NCI-H187 (cell line): ENCODE results near the gene ASCC3.
"Not testable (repeated sequence)": the region's sequence is repeated elsewhere in the genome, so short reads cannot be mapped to it uniquely, and the experiment has no call there.

Experiments
- DNase-seq, 2 experiments: peaks; one replicate each; lab custom pipeline; 2025; lab: John Stamatoyannopoulos, UW

The ASCC3 gene

GRCh38 chr6:100880853-100881706, at the start of gene ASCC3:
Gene ASCC3, minus strand, starts transcription at chr6:100881329. Its CDS starts 13,332 bp downstream, at chr6:100867997.
- DNase-seq, result peak; percentile 74 to 88

DNA sequence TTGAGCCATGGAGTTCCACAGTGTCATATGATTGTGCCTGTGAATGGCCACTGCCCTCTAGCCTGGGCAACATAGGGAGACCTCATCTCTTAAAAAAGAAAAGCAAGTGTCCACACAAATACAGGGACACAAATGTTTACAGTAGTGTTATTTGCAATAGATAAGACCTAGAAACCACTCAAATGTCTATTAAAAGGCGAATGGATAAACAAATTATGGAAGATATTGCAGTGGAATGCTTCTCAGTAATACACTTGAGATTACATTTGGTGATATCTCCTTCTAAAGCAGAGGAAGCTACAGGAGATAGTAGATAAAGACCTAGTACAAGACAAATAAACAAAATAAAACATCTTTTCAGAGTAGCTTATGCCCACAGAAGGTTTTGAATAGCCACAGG, 44.6 kb upstream of the ASCC3 start:
- DNase-seq, result no peak

DNA sequence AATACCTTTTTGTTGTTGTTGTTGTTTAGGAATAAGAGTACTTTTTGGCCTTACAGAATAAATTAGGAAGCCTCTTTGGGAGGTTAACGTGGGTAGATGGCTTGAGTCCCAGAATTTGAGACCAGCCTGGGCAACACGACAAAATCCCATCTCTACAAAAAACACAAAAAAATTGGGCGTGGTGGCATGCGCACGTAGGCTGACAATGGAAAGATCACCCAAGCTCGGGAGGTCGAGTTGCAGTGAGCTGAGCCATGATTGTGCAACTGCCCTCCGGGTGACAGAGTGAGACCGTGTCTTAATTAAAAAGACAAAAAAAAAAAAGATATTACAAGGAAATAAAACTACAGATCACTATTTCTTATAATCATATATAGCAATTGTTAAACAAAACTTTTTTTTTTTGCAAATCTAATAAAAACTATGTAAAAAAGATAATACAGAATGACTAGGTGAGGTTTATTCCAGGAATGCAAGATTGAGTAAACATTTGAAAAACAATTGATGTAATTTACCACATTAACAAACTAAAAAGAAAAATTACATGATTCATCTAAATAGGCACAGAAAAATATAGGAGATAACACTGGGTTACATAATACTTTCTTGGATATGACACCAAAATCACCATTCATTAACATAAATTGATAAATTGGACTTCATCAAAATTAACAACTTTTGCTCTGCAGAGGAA, 43.6 kb upstream of the ASCC3 start:
- DNase-seq, result no peak

DNA sequence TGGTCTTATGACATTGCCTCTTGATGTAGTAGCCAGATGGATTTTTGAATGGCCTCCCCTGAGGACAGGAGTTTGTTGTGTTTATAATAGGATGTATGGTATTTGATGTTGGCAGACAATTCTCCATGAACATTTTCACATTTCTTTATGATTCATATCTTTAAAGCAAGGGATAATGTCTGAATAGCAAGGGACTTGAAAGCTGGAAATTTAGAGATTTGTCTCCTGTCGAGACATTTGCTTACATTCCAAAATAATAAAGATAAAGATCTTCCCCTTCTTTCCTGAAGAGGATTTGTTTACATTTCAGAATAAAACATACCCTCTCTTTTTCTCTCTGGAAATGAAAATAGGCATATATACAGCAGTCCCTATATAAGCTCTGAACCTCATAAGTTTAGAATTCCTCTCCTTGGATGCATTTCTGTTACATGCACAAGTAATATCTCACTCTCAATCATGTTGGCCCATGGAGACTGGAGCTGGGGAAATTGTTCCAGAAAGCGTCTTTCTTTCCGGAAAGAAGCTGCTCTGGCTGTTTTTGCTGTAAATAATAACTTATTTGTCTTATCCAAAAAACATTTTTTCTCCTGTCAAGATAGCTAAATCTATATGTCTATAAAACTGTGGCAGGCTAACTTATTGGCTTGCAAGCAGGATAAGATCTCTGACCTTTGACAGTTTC, 42.5 kb upstream of the ASCC3 start:
- DNase-seq, result no peak

GRCh38 chr6:100920028-100920605, 39.0 kb upstream of the ASCC3 start:
- no peak for DNase-seq

DNA sequence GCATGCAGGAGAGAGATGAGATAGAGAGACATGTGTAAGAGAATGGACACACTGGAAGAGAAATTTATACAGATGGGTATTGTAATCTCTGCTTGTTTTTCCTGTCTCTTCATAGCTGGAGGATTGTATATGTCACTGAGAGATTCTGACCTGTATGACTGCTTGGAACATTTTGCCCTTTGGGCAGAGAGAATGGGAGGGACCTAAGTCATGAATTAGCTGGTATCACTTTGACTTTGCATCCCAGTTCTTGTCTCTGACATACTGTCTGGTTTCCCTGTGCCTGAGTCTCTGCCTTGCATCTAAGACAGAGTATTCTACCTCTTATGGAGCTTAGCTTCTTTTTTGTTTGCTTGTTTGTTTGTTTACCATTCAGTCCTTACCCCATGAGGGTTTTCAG, 37.0 kb upstream of the ASCC3 start:
- no peak for DNase-seq

- no peak for DNase-seq
Observed at GRCh38 chr6:100915876-100916275, 34.7 kb upstream of the ASCC3 start.

- DNase-seq, result no peak
Observed at GRCh38 chr6:100913400-100914276, 32.5 kb upstream of the ASCC3 start.

- no peak for DNase-seq
Observed at GRCh38 chr6:100906325-100906724, 25.2 kb upstream of the ASCC3 start.

GRCh38 chr6:100905067-100905466, 23.9 kb upstream of the ASCC3 start:
- DNase-seq, result no peak

GRCh38 chr6:100904316-100904715, 23.2 kb upstream of the ASCC3 start:
- DNase-seq, result no peak

GRCh38 chr6:100901582-100901981, 20.5 kb upstream of the ASCC3 start:
- DNase-seq, result no peak

- no peak for DNase-seq
Observed at GRCh38 chr6:100899202-100899601, 18.1 kb upstream of the ASCC3 start.

GRCh38 chr6:100897671-100898070, 16.5 kb upstream of the ASCC3 start:
- DNase-seq, result no peak

- DNase-seq, result no peak
Observed at GRCh38 chr6:100893743-100894142, 12.6 kb upstream of the ASCC3 start.

- no peak for DNase-seq
Observed at GRCh38 chr6:100892693-100893092, 11.6 kb upstream of the ASCC3 start.

DNA sequence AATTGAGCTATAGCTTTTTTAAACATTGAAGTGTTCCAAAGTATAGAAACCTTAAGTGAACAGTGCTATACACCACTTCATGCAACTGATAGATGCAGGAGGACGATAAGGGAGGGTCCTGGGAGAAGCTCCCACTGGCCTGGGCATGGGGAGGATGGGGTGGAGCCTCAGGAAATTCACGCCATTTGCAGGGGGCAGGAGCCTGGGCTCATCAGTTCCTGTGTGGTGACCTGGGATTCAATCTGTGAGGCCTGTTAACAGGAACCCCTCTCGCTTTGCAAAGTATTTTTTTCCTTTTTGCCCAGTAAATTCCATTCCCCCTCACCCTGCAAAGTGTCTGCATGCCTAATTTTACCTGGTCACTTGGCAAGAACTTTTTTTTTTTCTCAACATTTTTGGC, 11.0 kb upstream of the ASCC3 start:
- DNase-seq, result no peak

DNA sequence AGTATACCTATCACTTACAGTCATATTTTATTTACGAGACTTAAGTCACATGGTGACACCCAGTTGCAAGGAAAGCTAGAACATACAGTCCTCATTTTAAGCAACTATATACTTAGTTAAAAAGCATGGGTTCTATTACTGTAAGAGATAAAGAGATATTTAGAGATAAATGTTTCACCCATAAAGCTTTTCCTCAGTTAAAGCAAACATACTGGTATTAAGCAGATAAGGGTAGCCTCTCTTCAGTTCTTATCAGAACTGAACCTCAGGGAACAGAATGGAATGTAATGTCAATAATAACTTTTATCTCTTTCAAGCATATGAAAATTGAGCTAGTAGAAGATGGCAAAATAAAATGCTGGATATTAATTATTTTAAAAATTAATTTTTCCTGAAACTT, 9.9 kb upstream of the ASCC3 start:
- no peak for DNase-seq

DNA sequence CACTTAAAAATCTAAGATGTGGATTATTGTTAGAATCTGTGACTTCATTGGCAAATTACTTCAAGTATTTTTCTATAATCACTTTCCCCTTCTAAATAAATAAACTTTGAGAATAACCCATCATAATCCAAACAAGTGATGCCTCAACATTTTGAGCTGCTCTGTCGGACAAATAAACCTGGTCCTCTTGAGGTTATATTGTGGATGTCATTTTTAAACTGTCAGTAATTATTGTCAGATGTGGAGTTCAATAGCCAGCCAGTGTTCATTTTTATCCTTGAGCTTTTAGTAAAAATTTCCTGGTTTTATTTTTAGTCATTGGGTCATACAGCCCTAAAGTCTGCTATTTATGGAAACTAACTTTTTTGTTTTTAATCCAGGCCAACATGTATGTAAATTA, 9.5 kb upstream of the ASCC3 start:
- not testable (repeated sequence) for DNase-seq

- no peak for DNase-seq
Observed at GRCh38 chr6:100889351-100889750, 8.2 kb upstream of the ASCC3 start.

DNA sequence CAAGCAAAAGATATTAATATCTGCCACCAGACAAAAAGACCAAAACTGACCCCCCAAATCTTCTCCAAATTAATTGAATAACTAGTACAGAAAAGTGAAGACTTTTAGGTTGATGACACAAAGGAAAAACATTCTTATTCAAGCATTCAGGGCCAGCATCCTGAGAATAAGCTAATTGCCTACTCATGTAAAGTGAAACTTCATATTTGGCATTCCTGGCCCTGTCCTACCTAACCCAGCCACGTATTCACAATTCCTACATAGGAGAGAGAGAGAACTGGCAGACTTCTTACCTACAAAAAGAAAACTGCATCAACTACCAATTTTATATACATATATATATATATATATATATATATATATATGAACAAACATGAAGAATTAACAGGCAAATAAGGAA, 4.9 kb upstream of the ASCC3 start:
- DNase-seq, result no peak
